AG09319 (cell line): ENCODE data around the gene DRG2.

ENCODE experiments used
- DNase-seq: peaks from one replicate; pipeline ENCODE4 v3.0.0-alpha.2; 2010; ENCODE audit warnings: low read depth; ENCODE audit errors: extremely low read depth
- CTCF ChIP-seq: IDR thresholded peaks from 2 replicates; pipeline ENCODE4 v1.5.1; 2011; ENCODE audit warnings: low read depth, mild to moderate bottlenecking, inconsistent platforms, low read length, moderate library complexity

The DRG2 gene

DNA sequence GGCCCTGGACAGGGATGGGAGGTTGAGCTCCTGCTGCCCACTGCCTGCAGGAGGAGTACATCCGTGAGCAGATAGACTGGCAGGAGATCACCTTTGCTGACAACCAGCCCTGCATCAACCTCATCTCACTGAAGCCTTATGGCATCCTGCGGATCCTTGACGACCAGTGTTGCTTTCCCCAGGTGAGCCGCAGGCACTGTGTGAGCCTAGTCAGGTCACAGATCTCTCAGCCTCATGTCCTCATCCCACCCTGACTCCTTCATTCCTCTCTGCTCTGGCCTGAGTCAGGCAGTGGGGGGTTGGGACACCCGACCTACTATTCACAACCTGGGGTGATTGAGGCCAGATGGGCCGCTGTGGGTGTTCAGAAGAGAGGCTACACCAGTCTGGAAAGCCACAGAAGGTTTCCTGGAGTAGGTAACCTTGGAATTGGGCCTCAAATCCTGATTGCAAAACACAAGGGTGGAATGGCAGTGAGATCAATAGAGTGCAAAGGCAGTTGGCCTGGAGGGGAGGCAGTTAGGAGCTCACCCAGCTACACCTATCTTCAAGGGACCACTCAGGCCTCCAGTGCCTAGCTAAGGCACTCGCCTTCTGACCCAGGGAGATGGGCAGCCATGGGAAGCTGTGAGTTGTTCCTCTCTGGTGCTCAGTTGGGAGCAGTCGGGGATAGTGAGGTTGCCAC is 50.5 kb downstream of the DRG2 start:
- no peak for TF ChIP-seq CTCF
- no peak for DNase-seq

DNA sequence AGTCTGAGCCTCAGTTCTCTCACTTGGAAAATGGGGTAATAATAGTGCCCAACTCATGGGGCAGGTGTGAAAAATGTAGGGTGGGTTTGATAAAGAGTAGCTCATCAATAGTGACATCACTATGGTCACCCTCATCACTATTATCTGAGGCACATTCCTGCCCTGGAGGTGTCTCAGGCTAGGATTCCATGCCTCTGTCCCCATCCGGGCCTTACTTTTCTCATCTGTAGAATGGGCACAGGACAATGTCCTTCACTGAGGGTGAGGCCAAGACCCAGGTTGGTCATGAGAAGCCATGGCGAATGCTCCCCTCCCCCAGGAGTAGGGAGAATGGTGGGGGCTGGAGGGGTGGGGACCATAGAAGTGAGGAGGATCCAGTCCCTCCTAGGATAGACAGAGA is 51.3 kb downstream of the DRG2 start:
- TF ChIP-seq CTCF = no peak
- no peak for DNase-seq

DNA sequence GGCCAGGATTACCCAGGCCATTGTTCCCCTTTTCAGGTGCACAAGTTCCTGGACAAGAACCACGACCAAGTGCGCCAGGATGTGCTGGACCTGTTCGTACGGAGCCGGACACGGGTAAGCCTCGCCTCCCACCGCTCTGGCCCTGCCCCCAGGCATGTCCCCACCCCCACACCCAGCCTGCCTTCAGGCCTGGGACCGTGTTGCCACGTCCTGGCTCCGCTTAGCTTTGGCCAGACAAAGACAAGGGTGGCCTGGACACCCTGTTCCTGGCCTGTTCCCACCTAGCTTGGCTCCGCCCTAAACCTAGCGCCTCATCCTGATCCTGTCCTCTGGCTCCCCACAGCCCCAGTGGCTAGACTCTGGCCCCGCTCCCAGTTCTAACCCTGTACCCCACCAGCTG is 51.8 kb downstream of the DRG2 start:
- no peak for DNase-seq
- no peak for TF ChIP-seq CTCF

DNA sequence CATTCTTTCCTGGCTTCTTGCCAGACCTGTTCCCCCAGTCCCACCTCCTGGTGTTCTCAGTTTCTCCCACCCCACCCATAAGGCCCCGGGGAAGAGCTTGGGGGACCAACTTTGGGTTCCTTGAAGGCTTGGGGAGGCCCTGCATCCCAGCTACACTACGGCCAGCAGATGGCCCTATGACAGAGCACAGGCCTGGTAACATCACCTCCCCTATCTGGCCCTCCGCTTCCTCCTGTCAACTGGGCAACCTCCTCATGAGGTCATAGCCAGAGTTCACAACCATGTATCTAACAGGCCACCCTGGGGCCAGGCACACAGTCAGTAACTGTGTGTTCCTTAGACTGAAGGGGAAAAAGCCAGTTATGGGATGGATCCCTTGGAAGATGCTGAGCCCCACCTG is 52.2 kb downstream of the DRG2 start:
- peak; percentile 17 for TF ChIP-seq CTCF
- DNase-seq = no peak

DNA sequence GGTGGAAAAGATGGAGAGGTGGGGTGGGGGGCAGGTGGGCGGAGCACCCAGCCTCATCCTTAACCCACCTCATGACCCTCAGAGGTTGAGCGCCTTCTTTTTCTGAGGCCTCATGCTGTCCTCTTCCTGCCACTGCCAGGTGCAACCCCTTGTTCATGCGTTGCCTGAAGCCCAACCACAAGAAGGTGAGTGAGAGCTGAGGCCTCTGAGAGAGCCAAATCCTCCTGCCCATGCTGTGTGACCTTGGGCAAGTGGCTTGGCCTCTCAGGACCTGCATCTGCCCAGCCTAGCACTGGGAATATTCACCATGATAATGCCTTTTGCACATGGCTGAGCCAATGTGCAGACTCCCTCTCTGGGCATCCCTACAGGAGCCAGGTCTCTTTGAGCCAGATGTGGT is 52.9 kb downstream of the DRG2 start:
- no peak for DNase-seq
- no peak for TF ChIP-seq CTCF

- peak; percentile 52 for TF ChIP-seq CTCF
- DNase-seq = peak; percentile 22
Measured at GRCh38 chr17:18141210-18141803, 53.6 kb downstream of the DRG2 start.

DNA sequence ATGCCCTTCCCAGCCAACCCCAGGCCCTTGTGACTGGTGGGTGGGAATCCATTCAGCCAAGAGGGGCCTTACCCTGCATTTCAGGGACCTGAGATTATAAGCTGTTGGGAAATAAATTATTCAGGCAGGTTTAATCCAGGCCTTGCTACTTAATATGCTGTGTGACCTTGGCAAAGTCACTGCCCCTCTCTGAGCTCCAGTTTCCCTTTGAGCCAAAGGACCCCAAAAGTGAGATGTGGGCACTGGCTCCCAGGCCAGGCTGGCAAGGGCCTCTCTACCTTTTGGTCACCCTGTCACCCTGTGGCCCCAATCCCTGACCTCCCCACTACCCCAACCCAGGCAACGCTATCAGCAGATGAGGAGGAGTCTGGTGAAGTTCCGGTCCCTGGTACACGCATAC is 54.7 kb downstream of the DRG2 start:
- no peak for DNase-seq

More for the DNA sequence above, 54.7 kb downstream of the DRG2 start:
- no peak for TF ChIP-seq CTCF
